Vagina (tissue), 2 donors: Measurements from ENCODE around the gene FAM222A. TPM values are rescaled to one million over a fixed set of nuclear protein-coding genes. Genes with fewer than 3 reads are reported as not detected.
A peak's percentile ranks its signal among the peaks of the same experiment; 100 is the strongest.

Source experiments
- DNase-seq, 2 donors: peaks; one replicate each; pipeline ENCODE4 v3.0.0-alpha.2; 2017; ENCODE audit errors: extremely low spot score in 2 of 2
- H3K27ac ChIP-seq: fragments of 200-600 bp; sonication (generic); one replicate; pipeline ENCODE4 v1.5.1; 2019
- H3K27me3 ChIP-seq: fragments of 200-600 bp; sonication (generic); one replicate; pipeline ENCODE4 v1.5.1; 2019
- H3K36me3 ChIP-seq, 2 donors: fragments of 200-600 bp; sonication (generic); one replicate each; pipeline ENCODE4 v1.5.1; 2017 to 2019
- H3K4me1 ChIP-seq: fragments of 200-600 bp; sonication (generic); one replicate; pipeline ENCODE4 v1.5.1; 2019
- H3K4me3 ChIP-seq, 2 donors: fragments of 200-600 bp; sonication (generic); 1 replicate in 1 of 2; 2 replicates in 1 of 2; pipeline ENCODE4 v1.5.1; 2016 to 2019
- H3K9me3 ChIP-seq: fragments of 200-600 bp; sonication (generic); one replicate; pipeline ENCODE4 v1.5.1; 2019
- CTCF ChIP-seq, 3 experiments: fragments of 450-650 bp in 2 of 3; fragments of 200-600 bp in 1 of 3; sonication (generic) in 1 of 3; IDR thresholded peaks; one replicate each; pipeline ENCODE4 v1.5.1; 2017 to 2019; ENCODE audit warnings: antibody characterized with exemption in 3 of 3, mild to moderate bottlenecking in 2 of 3, moderate library complexity in 2 of 3
- POLR2A ChIP-seq, 2 donors: fragments of 450-650 bp; IDR thresholded peaks; one replicate each; pipeline ENCODE4 v1.6.1; 2017; ENCODE audit warnings: antibody characterized with exemption in 2 of 2, mild to moderate bottlenecking in 2 of 2, moderate library complexity in 2 of 2
- POLR2AphosphoS5 ChIP-seq, 2 donors: sonication (generic); formaldehyde crosslinking; IDR thresholded peaks; one replicate each; pipeline ENCODE4 v1.9.0; 2017; ENCODE audit warnings: antibody characterized with exemption in 2 of 2, mild to moderate bottlenecking in 2 of 2, low read depth in 1 of 2; ENCODE audit not compliant: insufficient read depth in 1 of 2
- intact Hi-C: fragments of 100-400 bp; cut with DNase I; formaldehyde crosslinking; loops from one replicate; pipeline ENCODE4 v1.15.1; 2023
- total RNA-seq: library from RNA; depleted of rRNA; stranded (reverse); fragments of >200 nt; gene quantifications from one replicate; pipeline ENCODE4 v1.2.3, GENCODE V29; 2016

FAM222A gene
- total RNA-seq, 1 donor from 2014 or later, result 1.5 TPM

GRCh38 chr12:109767991-109768900 lies 54.6 kb downstream of the FAM222A start:
- intact Hi-C loops, result no loop called here
- DNase-seq, result peak in 1 of 2 donors; percentile 81

DNA sequence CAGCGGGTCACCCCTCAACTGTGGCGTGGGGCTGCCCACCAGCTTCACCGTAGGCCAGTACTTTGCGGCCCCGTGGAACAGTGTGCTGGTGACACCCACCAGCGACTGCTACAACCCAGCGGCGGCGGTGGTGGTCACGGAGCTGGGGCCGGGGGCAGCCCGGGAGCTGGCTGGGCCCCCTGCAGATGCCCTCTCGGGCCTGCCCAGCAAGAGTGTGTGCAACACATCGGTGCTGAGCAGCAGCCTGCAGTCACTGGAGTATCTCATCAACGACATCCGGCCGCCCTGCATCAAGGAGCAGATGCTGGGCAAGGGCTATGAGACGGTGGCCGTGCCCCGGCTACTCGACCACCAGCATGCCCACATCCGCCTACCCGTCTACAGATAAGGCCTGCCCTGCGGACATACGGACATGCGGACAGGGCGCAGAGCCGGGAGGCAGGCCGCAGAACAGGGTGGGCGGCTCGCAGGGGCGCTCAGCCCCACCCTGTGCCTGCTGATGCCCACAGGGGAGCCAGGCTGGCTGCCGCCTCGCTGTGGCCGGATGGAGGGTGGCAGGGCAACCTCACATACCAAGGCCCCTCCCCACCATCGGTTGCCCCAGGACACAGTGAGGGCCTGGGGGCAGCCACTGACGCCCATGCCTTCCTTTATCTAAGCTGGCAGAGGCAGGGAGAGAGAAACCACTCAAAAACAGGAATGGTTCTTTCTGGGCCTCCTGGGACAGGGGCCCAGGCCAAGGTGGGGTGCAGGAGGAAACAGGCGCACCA lies 55.5 kb downstream of the FAM222A start:
- DNase-seq, result peak in 1 of 2 donors; percentile 34
- Histone ChIP-seq H3K4me1 (no peaks in the 10 kb centered on the region), H3K27me3 (no peaks in the 10 kb centered on the region), H3K27ac (no peak overlapping the region), H3K4me3 (no peak overlapping the region), H3K36me3 (no peaks in the 10 kb centered on the region), H3K9me3 (no peaks in the 10 kb centered on the region)
- intact Hi-C loops, result no loop called here
- TF ChIP-seq POLR2A (IDR thresholded peaks at IDR 0.05), result no peak
- no peak for TF ChIP-seq POLR2AphosphoS5 (IDR thresholded peaks at IDR 0.05; ENCODE audit: insufficient read depth in 1 of 2, low read depth in 1 of 2)
- TF ChIP-seq CTCF (IDR thresholded peaks at IDR 0.05), result no peak

More at GRCh38 chr12:109767991-109768900, 54.6 kb downstream of the FAM222A start:
- Histone ChIP-seq H3K27me3 (no peaks in the 10 kb centered on the region), H3K9me3 (no peaks in the 10 kb centered on the region), H3K27ac (no peak overlapping the region), H3K4me3 (no peak overlapping the region), H3K36me3 (no peaks in the 10 kb centered on the region), H3K4me1 (no peaks in the 10 kb centered on the region)
- no peak for TF ChIP-seq POLR2A (IDR thresholded peaks at IDR 0.05)
- no peak for TF ChIP-seq POLR2AphosphoS5 (IDR thresholded peaks at IDR 0.05; ENCODE audit: insufficient read depth in 1 of 2, low read depth in 1 of 2)
- no peak for TF ChIP-seq CTCF (IDR thresholded peaks at IDR 0.05)

DNA sequence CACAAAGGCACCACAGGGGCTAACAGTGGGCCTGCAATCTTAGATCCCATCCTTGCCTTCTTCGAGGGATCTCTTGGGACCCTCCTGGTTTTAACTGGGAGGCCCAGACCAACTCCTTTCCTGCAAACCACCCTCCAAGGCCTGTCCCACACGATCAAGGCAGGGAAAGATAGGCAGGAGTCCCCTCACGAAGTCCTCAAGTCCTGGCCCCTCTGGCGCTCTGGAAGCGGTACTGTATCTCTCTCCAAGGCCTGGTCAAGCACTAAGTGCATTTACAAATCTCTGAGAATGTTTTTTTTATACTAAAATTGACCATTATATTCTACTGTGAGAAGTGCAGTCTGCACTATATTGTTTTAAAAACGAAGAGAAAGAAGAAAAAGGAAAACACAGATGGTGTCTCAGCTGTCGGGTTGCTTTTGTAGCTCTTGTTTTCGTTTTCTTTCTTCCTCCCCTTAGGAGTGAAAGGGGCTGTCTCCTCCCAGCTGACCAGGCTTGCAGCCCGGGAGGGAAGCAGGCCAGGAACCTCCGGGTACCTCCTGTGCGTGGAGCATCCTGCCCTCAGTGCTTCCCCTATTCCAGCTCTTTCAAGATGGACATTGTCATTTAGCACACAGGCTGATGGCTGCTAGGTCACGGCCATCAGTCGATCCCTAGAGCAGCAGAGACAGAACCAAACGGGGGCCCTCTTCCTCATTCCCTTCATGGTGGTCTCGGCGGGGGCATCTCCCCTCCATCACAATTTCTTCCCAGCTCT lies 56.7 kb downstream of the FAM222A start:
- Histone ChIP-seq H3K4me3 (no peak overlapping the region), H3K9me3 (no peaks in the 10 kb centered on the region), H3K27me3 (no peaks in the 10 kb centered on the region), H3K4me1 (no peaks in the 10 kb centered on the region), H3K36me3 (no peaks in the 10 kb centered on the region), H3K27ac (no peak overlapping the region)
- DNase-seq, result peak in 1 of 2 donors; percentile 52
- intact Hi-C loops, result loop anchor here (10.0 kb wide), 1 partner anchor 245 kb away; no protein-coding TSS in a partner anchor
- no peak for TF ChIP-seq POLR2AphosphoS5 (IDR thresholded peaks at IDR 0.05; ENCODE audit: insufficient read depth in 1 of 2, low read depth in 1 of 2)
- no peak for TF ChIP-seq POLR2A (IDR thresholded peaks at IDR 0.05)
- no peak for TF ChIP-seq CTCF (IDR thresholded peaks at IDR 0.05)

DNA sequence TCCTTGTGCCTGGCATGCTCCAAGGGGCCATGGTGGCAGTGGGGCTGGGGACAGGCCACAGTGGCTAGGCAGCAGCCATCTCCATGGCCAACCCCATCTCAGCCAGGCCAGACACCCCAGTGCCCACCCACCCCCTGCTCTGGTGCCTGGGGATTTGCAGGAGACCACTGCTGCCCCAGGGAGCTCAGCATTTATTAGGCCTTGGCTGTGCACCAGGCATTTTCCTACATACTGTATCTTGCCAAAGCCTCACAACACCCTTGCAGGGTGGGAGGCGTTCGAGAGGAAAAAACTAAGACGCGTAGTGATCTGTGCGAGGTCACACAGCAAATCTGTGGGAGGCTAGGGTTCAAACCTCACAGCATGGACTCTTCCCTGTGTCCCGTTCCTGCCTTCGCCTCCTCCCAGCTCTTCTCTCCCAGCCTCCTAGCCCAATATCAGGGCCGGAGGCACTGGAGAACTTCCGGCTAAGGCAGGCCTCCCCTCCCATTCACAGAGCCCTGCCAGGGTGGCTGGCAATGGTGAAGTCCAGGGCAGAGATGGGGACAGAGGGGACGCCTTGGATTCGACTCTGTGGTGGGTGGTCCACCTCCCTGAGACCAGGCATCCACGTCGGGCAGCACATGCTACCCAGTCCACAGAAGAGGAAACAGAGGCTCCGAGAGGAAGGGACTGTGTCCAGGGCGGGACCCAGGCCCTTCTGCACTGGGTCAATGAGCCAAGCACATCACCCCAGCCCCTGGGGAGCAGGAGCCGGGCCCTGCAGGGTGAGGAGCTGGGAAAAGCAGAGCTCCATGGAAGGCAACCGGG lies 57.4 kb downstream of the FAM222A start:
- peak in 1 of 2 donors; percentile 89 for DNase-seq
- no peak for TF ChIP-seq POLR2A (IDR thresholded peaks at IDR 0.05)
- no peak for TF ChIP-seq POLR2AphosphoS5 (IDR thresholded peaks at IDR 0.05; ENCODE audit: insufficient read depth in 1 of 2, low read depth in 1 of 2)
- TF ChIP-seq CTCF (IDR thresholded peaks at IDR 0.05), result no peak
- Histone ChIP-seq H3K27me3 (no peaks in the 10 kb centered on the region), H3K4me1 (no peaks in the 10 kb centered on the region), H3K4me3 (no peak overlapping the region), H3K27ac (no peak overlapping the region), H3K36me3 (no peaks in the 10 kb centered on the region), H3K9me3 (no peaks in the 10 kb centered on the region)
- intact Hi-C loops, result loop anchor here (10.0 kb wide), 1 partner anchor 246 kb away; no protein-coding TSS in a partner anchor
